Tibial nerve (tissue), 4 donors: Measurements from ENCODE around the gene TSHZ2. TPM values are rescaled to one million over a fixed set of nuclear protein-coding genes. Genes with fewer than 3 reads are reported as not detected.
"Not testable (repeated sequence)": the region's sequence is repeated elsewhere in the genome, so short reads cannot be mapped to it uniquely, and the experiment has no call there.

Experiments
- DNase-seq, 2 donors: peaks; one replicate each; pipeline ENCODE4 v3.0.0-alpha.2; 2019; ENCODE audit warnings: low spot score in 2 of 2
- H3K27ac ChIP-seq, 4 donors: fragments of 200-600 bp; sonication (generic) in 3 of 4; one replicate each; pipeline ENCODE4 v1.5.1; 2017 to 2019; ENCODE audit warnings: mild to moderate bottlenecking in 1 of 4
- H3K27me3 ChIP-seq, 2 donors: fragments of 200-600 bp; sonication (generic) in 1 of 2; one replicate each; pipeline versions ENCODE4 v1.5.1 to v1.6.0; 2017 to 2019
- H3K36me3 ChIP-seq, 3 donors: fragments of 200-600 bp; sonication (generic); one replicate each; pipeline ENCODE4 v1.5.1; 2018 to 2019
- H3K4me1 ChIP-seq, 4 donors: fragments of 200-600 bp; sonication (generic) in 3 of 4; one replicate each; pipeline ENCODE4 v1.5.1; 2017 to 2019
- H3K4me3 ChIP-seq, 4 donors: fragments of 200-600 bp; sonication (generic) in 3 of 4; one replicate each; pipeline ENCODE4 v1.5.1; 2017 to 2019; ENCODE audit warnings: mild to moderate bottlenecking in 1 of 4, moderate library complexity in 1 of 4
- H3K9me3 ChIP-seq, 4 donors: fragments of 200-600 bp; sonication (generic) in 3 of 4; one replicate each; pipeline ENCODE4 v1.5.1; 2017 to 2019
- CTCF ChIP-seq, 5 experiments: fragments of 200-600 bp in 3 of 5; fragments of 450-650 bp in 2 of 5; sonication (generic) in 3 of 5; IDR thresholded peaks; one replicate each; pipeline ENCODE4 v1.5.1; 2016 to 2019; ENCODE audit warnings: antibody characterized with exemption in 5 of 5, mild to moderate bottlenecking in 3 of 5, moderate library complexity in 2 of 5
- EP300 ChIP-seq, 2 donors: sonication (generic); formaldehyde crosslinking; IDR thresholded peaks; one replicate each; pipeline ENCODE4 v1.6.1; 2017; ENCODE audit warnings: antibody characterized with exemption in 2 of 2, mild to moderate bottlenecking in 1 of 2
- POLR2A ChIP-seq, 2 donors: fragments of 450-650 bp; IDR thresholded peaks; one replicate each; pipeline ENCODE4 v1.6.1; 2017; ENCODE audit warnings: antibody characterized with exemption in 2 of 2, mild to moderate bottlenecking in 2 of 2, moderate library complexity in 2 of 2
- WGBS, 2 donors: methylation state at CpG; one replicate each; pipeline ENCODE4 v1.1.5; 2018; 5-methylcytosine and 5-hydroxymethylcytosine counted together
- total RNA-seq, 4 donors: library from RNA; depleted of rRNA; stranded (reverse); fragments of >200 nt; gene quantifications; one replicate each; pipeline ENCODE4 v1.1.0, GENCODE V29; 2016

The TSHZ2 gene
- total RNA-seq, 4 donors from 2014 or later, result 20.9 to 33.7 (median 25.1) TPM

GRCh38 chr20:53530440-53530839, 558.3 kb downstream of the TSHZ2 start:
- Histone ChIP-seq H3K36me3 (no peaks in the 10 kb centered on the region), H3K4me1 (no peaks in the 10 kb centered on the region), H3K27me3 (no peaks in the 10 kb centered on the region), H3K9me3 (no peaks in the 10 kb centered on the region), H3K4me3 (no peak overlapping the region), H3K27ac (no peak overlapping the region)
- DNase-seq, result no peak
- WGBS, 2 donors, result 44 to 60% methylated on average over 2 of the region's 2 CpGs
- TF ChIP-seq POLR2A (IDR thresholded peaks at IDR 0.05) (no peak), CTCF (IDR thresholded peaks at IDR 0.05) (no peak), EP300 (IDR thresholded peaks at IDR 0.05) (no peak)

- WGBS, 2 donors, result 86 to 88% methylated on average over 6 of the region's 6 CpGs
- DNase-seq, H3K4me3 ChIP-seq, H3K27ac ChIP-seq, H3K9me3 ChIP-seq, H3K36me3 ChIP-seq, H3K4me1 ChIP-seq, H3K27me3 ChIP-seq: not testable (repeated sequence)
Observed at GRCh38 chr20:53532654-53533312, 560.6 kb downstream of the TSHZ2 start.

GRCh38 chr20:53533500-53533899, 561.3 kb downstream of the TSHZ2 start:
- WGBS, 2 donors, result 86 to 100% methylated on average over 1 of the region's 1 CpG
- H3K9me3 ChIP-seq, result no peaks in the 10 kb centered on the region
- TF ChIP-seq POLR2A (IDR thresholded peaks at IDR 0.05) (no peak), CTCF (IDR thresholded peaks at IDR 0.05) (no peak), EP300 (IDR thresholded peaks at IDR 0.05) (no peak)
- H3K4me1 ChIP-seq, result no peaks in the 10 kb centered on the region
- H3K4me3 ChIP-seq, result no peak overlapping the region
- H3K27ac ChIP-seq, result no peak overlapping the region
- DNase-seq, result no peak
- H3K36me3 ChIP-seq, result no peaks in the 10 kb centered on the region
- no peaks in the 10 kb centered on the region for H3K27me3 ChIP-seq

- H3K27ac ChIP-seq, result no peak overlapping the region
- H3K4me1 ChIP-seq, result no peaks in the 10 kb centered on the region
- TF ChIP-seq POLR2A (IDR thresholded peaks at IDR 0.05) (no peak), CTCF (IDR thresholded peaks at IDR 0.05) (no peak), EP300 (IDR thresholded peaks at IDR 0.05) (no peak)
- DNase-seq, result no peak
- H3K27me3 ChIP-seq, result no peaks in the 10 kb centered on the region
- no peaks in the 10 kb centered on the region for H3K36me3 ChIP-seq
- WGBS, 2 donors, result 95 to 96% methylated on average over 7 of the region's 7 CpGs
- H3K9me3 ChIP-seq, result no peaks in the 10 kb centered on the region
- no peak overlapping the region for H3K4me3 ChIP-seq
Observed at GRCh38 chr20:53534037-53534436, 561.9 kb downstream of the TSHZ2 start.

- no peak for TF ChIP-seq EP300 (IDR thresholded peaks at IDR 0.05)
- no peak for TF ChIP-seq POLR2A (IDR thresholded peaks at IDR 0.05)
- no peak overlapping the region for H3K27ac ChIP-seq
- 84 to 85% methylated on average over 4 of the region's 4 CpGs for WGBS, 2 donors
- H3K27me3 ChIP-seq, result no peaks in the 10 kb centered on the region
- no peak for DNase-seq
- no peaks in the 10 kb centered on the region for H3K9me3 ChIP-seq
- H3K4me1 ChIP-seq, result no peaks in the 10 kb centered on the region
- H3K4me3 ChIP-seq, result no peak overlapping the region
- H3K36me3 ChIP-seq, result no peaks in the 10 kb centered on the region
Observed at GRCh38 chr20:53535878-53536277, 563.7 kb downstream of the TSHZ2 start.

GRCh38 chr20:53536382-53536781, 564.2 kb downstream of the TSHZ2 start:
- not testable (repeated sequence) for H3K4me3 ChIP-seq, H3K27ac ChIP-seq, H3K9me3 ChIP-seq, H3K4me1 ChIP-seq, DNase-seq, H3K36me3 ChIP-seq, H3K27me3 ChIP-seq
- 84 to 90% methylated on average over 3 of the region's 3 CpGs for WGBS, 2 donors

GRCh38 chr20:53539516-53539915, 567.4 kb downstream of the TSHZ2 start:
- Histone ChIP-seq H3K4me1 (no peaks in the 10 kb centered on the region), H3K36me3 (no peaks in the 10 kb centered on the region), H3K27ac (no peak overlapping the region), H3K4me3 (no peak overlapping the region), H3K27me3 (no peaks in the 10 kb centered on the region), H3K9me3 (no peaks in the 10 kb centered on the region)
- TF ChIP-seq CTCF (IDR thresholded peaks at IDR 0.05) (no peak), POLR2A (IDR thresholded peaks at IDR 0.05) (no peak), EP300 (IDR thresholded peaks at IDR 0.05) (no peak)
- DNase-seq, result no peak
- 55% methylated on average over 4 of the region's 4 CpGs for WGBS, 2 donors
